GM18873 (cell line): ENCODE data around the gene PTPRO.

Experiments used
- ATAC-seq: cut with Tn5 transposase; IDR thresholded peaks from one replicate; pipeline ENCODE4 v1.9.1; 2021; ENCODE audit warnings: mild to moderate bottlenecking, moderate library complexity, moderate number of reproducible peaks; ENCODE audit not compliant: unreplicated experiment, low FRiP score

PTPRO gene

GRCh38 chr12:15631007-15631715 is 308.9 kb downstream of the PTPRO start:
- no peak for ATAC-seq

- ATAC-seq, result no peak
Measured at GRCh38 chr12:15632708-15633107, 310.4 kb downstream of the PTPRO start.

GRCh38 chr12:15633201-15633600 is 310.9 kb downstream of the PTPRO start:
- ATAC-seq, result no peak

DNA sequence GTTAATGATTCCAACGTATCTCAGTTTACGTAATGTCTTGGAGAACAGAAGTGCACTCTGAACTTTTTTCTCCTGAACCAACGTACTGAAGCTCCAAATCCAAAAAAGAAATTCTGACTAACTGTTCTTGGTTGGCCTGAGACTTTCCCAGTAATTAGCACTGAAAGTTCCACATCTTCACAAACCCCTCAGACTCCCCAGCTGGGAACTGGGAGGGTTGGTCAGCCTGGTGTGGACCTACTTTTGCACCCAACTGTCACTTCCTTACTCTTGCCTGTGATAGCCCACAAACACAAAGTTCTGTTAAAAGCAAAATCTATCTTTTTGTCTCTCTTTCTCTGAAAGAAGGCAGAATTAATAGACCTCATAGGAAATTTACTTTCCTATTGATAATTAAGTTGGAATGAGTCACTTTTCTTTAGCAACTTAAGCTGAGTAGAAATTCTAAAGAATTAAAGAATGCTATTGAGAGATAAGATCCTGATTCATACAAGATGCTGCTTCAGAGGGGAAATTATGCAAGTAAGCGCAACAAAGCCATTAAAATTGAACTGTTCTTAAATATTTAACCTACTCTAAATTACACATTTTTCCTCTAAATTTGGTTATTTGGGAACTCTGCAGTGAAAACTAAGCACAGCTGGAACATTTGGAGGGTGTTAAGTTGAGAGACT is 311.8 kb downstream of the PTPRO start:
- no peak for ATAC-seq

DNA sequence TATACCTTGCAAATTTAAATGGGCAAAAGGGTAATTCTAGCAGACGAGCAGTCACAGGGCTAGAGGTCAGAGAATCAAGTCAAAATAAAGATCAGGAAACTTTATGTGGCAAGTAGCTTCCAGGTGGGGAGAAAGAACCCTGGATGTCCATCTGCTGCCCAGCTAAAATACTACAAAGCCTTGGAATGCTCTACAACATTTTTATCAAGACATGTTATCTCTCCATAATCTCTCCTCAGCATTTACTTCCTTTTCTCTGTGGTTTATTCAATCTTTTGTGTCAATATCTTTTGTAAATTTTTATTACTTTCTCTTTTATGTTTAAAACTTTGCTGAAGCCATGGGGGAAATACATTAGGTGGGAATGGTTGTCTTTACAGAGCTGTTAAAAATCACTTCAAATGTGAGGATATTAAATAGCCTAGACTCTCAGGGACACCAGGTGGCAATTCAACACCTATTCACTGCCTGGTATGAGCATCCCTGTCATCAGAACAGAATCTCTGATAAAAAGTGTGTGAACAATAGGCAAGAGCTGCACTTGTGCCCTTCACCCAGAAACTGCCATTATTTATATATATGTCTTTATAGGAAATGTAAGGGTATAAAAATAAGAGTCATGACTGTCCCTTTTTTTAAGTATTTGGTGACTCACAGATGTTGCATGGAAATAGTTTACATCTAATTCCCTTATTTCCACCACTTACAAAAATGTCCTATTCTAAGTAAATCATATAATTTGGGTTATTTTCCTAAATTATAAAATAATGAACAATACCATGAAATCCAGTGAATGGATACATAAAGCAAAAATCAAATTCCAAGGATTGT is 314.0 kb downstream of the PTPRO start:
- ATAC-seq, result no peak

DNA sequence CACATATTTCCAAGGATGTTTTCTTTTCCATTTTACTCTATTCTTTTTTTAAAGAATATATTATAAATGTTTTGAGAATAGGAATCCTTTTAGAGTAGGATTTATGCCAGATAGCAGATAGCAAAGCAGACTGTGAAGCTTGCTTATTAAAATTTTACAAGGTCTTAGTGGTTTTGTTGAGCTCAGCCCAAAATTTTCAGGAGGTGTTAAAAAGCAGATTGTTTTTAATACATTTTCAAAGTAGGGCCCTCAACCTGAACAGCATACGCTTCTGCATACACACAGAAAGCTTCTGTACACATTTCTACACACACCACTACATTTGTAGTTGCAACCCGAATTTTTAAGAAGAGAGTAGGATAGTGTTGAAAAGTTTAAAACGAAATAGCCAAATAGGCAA is 315.9 kb downstream of the PTPRO start:
- ATAC-seq, result no peak

GRCh38 chr12:15644700-15645099 is 322.4 kb downstream of the PTPRO start:
- no peak for ATAC-seq

DNA sequence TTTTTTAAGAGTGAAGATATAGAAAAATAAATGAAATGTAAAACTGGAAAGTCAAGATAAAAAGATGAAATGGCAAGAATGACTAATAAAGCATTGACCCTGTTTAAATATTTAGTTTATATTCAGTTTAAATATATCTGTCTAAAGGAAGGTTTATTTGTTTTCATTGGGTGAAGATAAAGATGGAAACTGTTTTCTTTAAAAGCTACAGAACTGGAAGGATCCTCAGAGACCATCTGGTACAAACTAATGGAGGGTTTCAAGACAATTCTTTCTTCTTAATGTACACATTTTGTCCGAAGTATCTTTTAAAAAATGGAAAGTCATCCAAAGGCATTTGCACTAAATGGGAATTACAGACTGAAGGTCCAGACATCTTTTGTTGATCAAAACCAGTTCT is 324.3 kb downstream of the PTPRO start:
- ATAC-seq, result no peak
